HCT116 (cell line): ENCODE measurements around the gene EN2. TPM values are rescaled to one million over a fixed set of nuclear protein-coding genes. Genes with fewer than 3 reads are reported as not detected.

Experiments
- ATAC-seq: fragments of 200-7000 bp; cut with Tn5 transposase; 2 replicates; pipeline ENCODE4 v1.9.1; 2020; ENCODE audit warnings: mild to moderate bottlenecking, moderate library complexity
- BruUV-seq: library from RNA; stranded (reverse); fragments of 400-500 nt; replicated peaks from 2 replicates; lab custom pipeline; 2021; lab: Mats Ljungman, UMichigan
- CTCF ChIA-PET: fragments of 300-600 bp; sonication (Branson Sonifier 250); formaldehyde crosslinking; loops from one replicate; lab custom pipeline; 2021; ENCODE audit warnings: antibody characterized with exemption; lab: Charles Lee
- POLR2A ChIA-PET: fragments of 300-600, 350-600 bp; sonication (Branson Sonifier 250); formaldehyde crosslinking; loops from one replicate; lab custom pipeline; 2021; ENCODE audit warnings: antibody characterized with exemption; lab: Charles Lee
- RAD21 ChIA-PET, 2 experiments: fragments of 300-600 bp; sonication (Branson Sonifier 250); formaldehyde crosslinking; loops; one replicate each; lab custom pipeline; 2023; ENCODE audit warnings: low total read pairs in 2 of 2; ENCODE audit not compliant: uncharacterized antibody in 2 of 2, unreplicated experiment in 2 of 2, low non-redundant PET in 1 of 2; lab: Charles Lee
- DNase-seq: peaks from one replicate; pipeline ENCODE4 v3.0.0-alpha.2; 2010; ENCODE audit warnings: low read depth, low spot score
- H2AFZ ChIP-seq: fragments of 200-600 bp; shearing (Covaris generic), sonication (generic); 2 replicates; pipeline ENCODE4 v1.6.1; 2017; ENCODE audit warnings: low read depth, mixed run types, mixed read lengths, antibody characterized with exemption, low read length; ENCODE audit not compliant: poor library complexity, severe bottlenecking
- H3K27ac ChIP-seq: 2 replicates; pipeline ENCODE4 v1.5.1; 2012; ENCODE audit warnings: low read depth, low read length
- H3K27me3 ChIP-seq: fragments of 200-600 bp; sonication (generic); 2 replicates; pipeline ENCODE4 v1.6.1; 2016; ENCODE audit warnings: mixed run types, low read length, mixed read lengths; ENCODE audit not compliant: insufficient read depth
- H3K36me3 ChIP-seq, 2 experiments: fragments of 200-500 bp in 1 of 2; fragments of 200-600 bp in 1 of 2; sonication (Bioruptor generic) in 1 of 2; sonication (generic) in 1 of 2; 2 replicates each; pipeline versions ENCODE4 v1.5.1 to v1.6.1; 2014 to 2016; ENCODE audit warnings: low read length in 2 of 2, inconsistent platforms in 1 of 2, mixed read lengths in 1 of 2, mixed run types in 1 of 2; ENCODE audit not compliant: insufficient read depth in 2 of 2, control insufficient read depth in 1 of 2
- H3K4me1 ChIP-seq, 2 experiments: fragments of 200-600 bp in 1 of 2; sonication (generic) in 1 of 2; 2 replicates each; pipeline versions ENCODE4 v1.5.1 to v1.6.1; 2012 to 2017; ENCODE audit warnings: low read length in 2 of 2, inconsistent platforms in 1 of 2, mild to moderate bottlenecking in 1 of 2, mixed read lengths in 1 of 2, mixed run types in 1 of 2, moderate library complexity in 1 of 2; ENCODE audit not compliant: insufficient read depth in 2 of 2, control insufficient read depth in 1 of 2
- H3K4me2 ChIP-seq: fragments of 200-600 bp; sonication (generic); 2 replicates; pipeline ENCODE4 v1.6.1; 2017; ENCODE audit warnings: mixed run types, low read length, mixed read lengths
- H3K4me3 ChIP-seq, 2 experiments: fragments of 200-600 bp in 1 of 2; sonication (generic) in 1 of 2; replicated peaks in 1 of 2; 2 replicates each; pipeline ENCODE4 v1.5.1; 2011 to 2016; ENCODE audit warnings: low read length in 2 of 2, control low read depth in 1 of 2, low read depth in 1 of 2, mild to moderate bottlenecking in 1 of 2, mixed read lengths in 1 of 2, mixed run types in 1 of 2
- H3K79me2 ChIP-seq: fragments of 200-600 bp; sonication (generic); 2 replicates; pipeline ENCODE4 v1.6.1; 2017; ENCODE audit warnings: mild to moderate bottlenecking, mixed run types, low read length, moderate library complexity, mixed read lengths; ENCODE audit not compliant: insufficient read depth
- H3K9ac ChIP-seq: fragments of 200-600 bp; sonication (generic); 2 replicates; pipeline ENCODE4 v1.6.1; 2016; ENCODE audit warnings: low read length, mixed read lengths
- H3K9me2 ChIP-seq: fragments of 200-600 bp; sonication (generic), shearing (Covaris generic); 2 replicates; pipeline ENCODE4 v1.6.1; 2017; ENCODE audit warnings: mixed run types, mild to moderate bottlenecking, moderate library complexity; ENCODE audit not compliant: insufficient read depth
- H3K9me3 ChIP-seq, 2 experiments: fragments of 200-500 bp in 1 of 2; fragments of 200-600 bp in 1 of 2; sonication (Bioruptor generic) in 1 of 2; sonication (generic) in 1 of 2; 2 replicates each; pipeline ENCODE4 v1.6.1; 2014 to 2017; ENCODE audit warnings: low read length in 2 of 2, mixed read lengths in 2 of 2, inconsistent platforms in 1 of 2, low read depth in 1 of 2, mild to moderate bottlenecking in 1 of 2, mixed run types in 1 of 2, moderate library complexity in 1 of 2; ENCODE audit not compliant: control insufficient read depth in 1 of 2, insufficient read depth in 1 of 2
- H4K20me1 ChIP-seq: fragments of 200-600 bp; sonication (generic), shearing (Covaris generic); 2 replicates; pipeline ENCODE4 v1.6.1; 2017; ENCODE audit warnings: mixed run types, mild to moderate bottlenecking, moderate library complexity; ENCODE audit not compliant: insufficient read depth
- ATF3 ChIP-seq: IDR thresholded peaks from 2 replicates; pipeline ENCODE4 v1.6.1; 2012
- CBX3 ChIP-seq: IDR thresholded peaks from 2 replicates; pipeline ENCODE4 v1.6.1; 2012; ENCODE audit warnings: low read depth
- CEBPB ChIP-seq: IDR thresholded peaks from 2 replicates; pipeline ENCODE4 v1.6.1; 2012; ENCODE audit warnings: low read depth
- EGR1 ChIP-seq: IDR thresholded peaks from 2 replicates; pipeline ENCODE4 v1.6.1; 2012; ENCODE audit warnings: low read depth
- ELF1 ChIP-seq: IDR thresholded peaks from 2 replicates; pipeline ENCODE4 v1.6.1; 2012; ENCODE audit warnings: low read depth, borderline replicate concordance
- FOSL1 ChIP-seq: IDR thresholded peaks from 2 replicates; pipeline ENCODE4 v1.6.1; 2012; ENCODE audit warnings: low read depth
- MAX ChIP-seq: IDR thresholded peaks from 2 replicates; pipeline ENCODE4 v1.6.1; 2012
- POLR2A ChIP-seq: IDR thresholded peaks from 2 replicates; pipeline ENCODE4 v1.7.0; 2011; ENCODE audit warnings: borderline replicate concordance; ENCODE audit not compliant: insufficient read depth, insufficient read length; ENCODE audit errors: extremely low read depth
- POLR2AphosphoS5 ChIP-seq: IDR thresholded peaks from 2 replicates; pipeline ENCODE4 v1.6.1; 2011; ENCODE audit warnings: mild to moderate bottlenecking, low read depth, low read length, moderate library complexity
- RAD21 ChIP-seq: IDR thresholded peaks from 2 replicates; pipeline ENCODE4 v1.6.1; 2012; ENCODE audit warnings: low read depth, mild to moderate bottlenecking
- REST ChIP-seq: IDR thresholded peaks from 2 replicates; pipeline ENCODE4 v1.6.1; 2012; ENCODE audit warnings: low read depth
- SIN3A ChIP-seq: IDR thresholded peaks from 2 replicates; pipeline ENCODE4 v1.6.1; 2012; ENCODE audit warnings: low read depth
- SP1 ChIP-seq: IDR thresholded peaks from 2 replicates; pipeline ENCODE4 v1.6.1; 2012; ENCODE audit warnings: low read depth
- TCF7L2 ChIP-seq: IDR thresholded peaks from 2 replicates; pipeline ENCODE4 v1.7.0; 2011; ENCODE audit warnings: borderline replicate concordance, inconsistent platforms; ENCODE audit not compliant: insufficient read depth, insufficient read length; ENCODE audit errors: extremely low read depth
- YY1 ChIP-seq: IDR thresholded peaks from 2 replicates; pipeline ENCODE4 v1.6.1; 2011; ENCODE audit warnings: low read length, low read depth, moderate library complexity, mild to moderate bottlenecking; ENCODE audit not compliant: insufficient replicate concordance; ENCODE audit errors: extremely low read depth
- ZBTB33 ChIP-seq: IDR thresholded peaks from 2 replicates; pipeline ENCODE4 v1.6.1; 2011; ENCODE audit warnings: mild to moderate bottlenecking, low read length, moderate library complexity; ENCODE audit not compliant: insufficient replicate concordance; ENCODE audit errors: extremely low read depth
- ZFX ChIP-seq: fragments of 450-650 bp; IDR thresholded peaks from 2 replicates; pipeline ENCODE4 v1.6.1; 2017
- ZNF274 ChIP-seq: fragments of 200-500 bp; sonication (Bioruptor generic); IDR thresholded peaks from 2 replicates; pipeline ENCODE4 v1.6.1; 2014; ENCODE audit warnings: mild to moderate bottlenecking, low read depth, low read length, inconsistent platforms
- intact Hi-C: fragments of 100-400 bp; cut with micrococcal nuclease; formaldehyde crosslinking; loops from 2 replicates; pipeline ENCODE4 v1.10.0; 2022
- total RNA-seq: library from RNA; stranded (reverse); gene quantifications from one replicate; pipeline ENCODE4 v1.2.1, GENCODE V29; 2021; ENCODE audit not compliant: unreplicated experiment
- TF ChIP-seq, protein P1 (sequence below), 3 experiments: fragments of 200-600 bp in 1 of 3; sonication (generic) in 1 of 3; IDR thresholded peaks in 2 of 3; conservative IDR thresholded peaks in 1 of 3; 2 replicates each; pipeline ENCODE4 v1.5.1; 2012 to 2017; ENCODE audit warnings: low read depth in 2 of 3, low read length in 2 of 3, antibody characterized with exemption in 1 of 3, borderline replicate concordance in 1 of 3, control low read depth in 1 of 3, mild to moderate bottlenecking in 1 of 3, mixed read lengths in 1 of 3, mixed run types in 1 of 3, moderate library complexity in 1 of 3; ENCODE audit not compliant: insufficient read depth in 1 of 3

The EN2 gene
- total RNA-seq, 1 experiment from 2014 or later = 0.32 TPM

DNA sequence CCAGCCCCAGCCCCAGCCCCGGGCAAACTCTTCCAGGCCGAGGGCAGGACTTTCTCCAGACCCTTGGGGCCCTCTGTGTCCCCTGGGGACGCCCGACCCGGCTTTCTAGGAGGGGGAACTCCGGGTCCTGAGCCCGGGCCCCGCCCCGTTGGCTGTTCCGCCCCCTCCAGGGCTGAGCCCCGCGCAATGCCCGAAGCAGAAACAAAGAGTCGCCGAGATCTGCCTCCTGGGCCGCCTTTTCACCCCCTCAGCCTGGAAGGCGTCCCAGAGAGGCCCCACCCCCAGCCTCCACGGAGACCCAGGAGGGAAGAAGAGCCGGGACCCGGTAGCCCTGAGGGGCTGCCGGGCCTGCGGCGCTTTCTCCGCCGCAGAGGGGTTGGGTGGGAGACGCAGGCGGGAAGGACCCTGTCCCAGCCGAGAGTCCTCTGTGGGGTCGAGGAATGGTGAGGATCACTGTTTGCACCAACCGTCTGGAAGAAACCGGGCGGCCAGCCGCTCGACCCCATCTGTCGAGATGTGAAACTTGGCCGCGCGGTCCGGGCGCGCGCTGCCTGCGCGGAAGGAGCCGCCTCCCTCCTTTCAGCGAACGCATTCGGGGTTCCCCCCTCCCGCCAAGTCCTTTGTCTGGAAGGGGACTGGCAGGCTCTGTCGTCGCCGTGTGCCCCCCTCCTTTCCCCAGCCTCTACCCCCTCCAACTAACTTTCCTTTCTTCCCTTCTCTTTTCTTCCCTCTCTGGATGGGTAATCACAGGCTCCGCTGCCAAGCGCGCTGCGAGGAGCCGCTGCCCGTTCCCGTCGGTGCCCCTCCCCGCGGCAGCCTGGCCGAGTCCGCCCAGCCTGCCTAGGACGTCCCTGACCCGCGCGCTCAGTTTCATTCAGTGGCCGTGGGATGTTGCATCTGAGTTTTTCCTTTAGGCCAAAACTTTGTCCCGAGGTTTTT, 10.2 kb downstream of the EN2 start:
- no peak overlapping the region for H2AFZ ChIP-seq
- intact Hi-C loops = no loop called here
- no peaks in the 10 kb centered on the region for H3K79me2 ChIP-seq
- H3K27me3 ChIP-seq = peaks cover 8% of the 10 kb centered on the region; the same call in 1 of the 2 replicates
- H3K4me1 ChIP-seq = no peaks in the 10 kb centered on the region
- ChIA-PET RAD21 (no interaction called here), CTCF (no interaction called here), POLR2A (no interaction called here)
- H3K9me2 ChIP-seq = no peaks in the 10 kb centered on the region
- no peak for TF ChIP-seq RAD21
- no peak for TF ChIP-seq REST
- TF ChIP-seq POLR2A = no peak
- no peak for TF ChIP-seq ATF3
- no peak for TF ChIP-seq TCF7L2
- TF ChIP-seq, protein P1, sequence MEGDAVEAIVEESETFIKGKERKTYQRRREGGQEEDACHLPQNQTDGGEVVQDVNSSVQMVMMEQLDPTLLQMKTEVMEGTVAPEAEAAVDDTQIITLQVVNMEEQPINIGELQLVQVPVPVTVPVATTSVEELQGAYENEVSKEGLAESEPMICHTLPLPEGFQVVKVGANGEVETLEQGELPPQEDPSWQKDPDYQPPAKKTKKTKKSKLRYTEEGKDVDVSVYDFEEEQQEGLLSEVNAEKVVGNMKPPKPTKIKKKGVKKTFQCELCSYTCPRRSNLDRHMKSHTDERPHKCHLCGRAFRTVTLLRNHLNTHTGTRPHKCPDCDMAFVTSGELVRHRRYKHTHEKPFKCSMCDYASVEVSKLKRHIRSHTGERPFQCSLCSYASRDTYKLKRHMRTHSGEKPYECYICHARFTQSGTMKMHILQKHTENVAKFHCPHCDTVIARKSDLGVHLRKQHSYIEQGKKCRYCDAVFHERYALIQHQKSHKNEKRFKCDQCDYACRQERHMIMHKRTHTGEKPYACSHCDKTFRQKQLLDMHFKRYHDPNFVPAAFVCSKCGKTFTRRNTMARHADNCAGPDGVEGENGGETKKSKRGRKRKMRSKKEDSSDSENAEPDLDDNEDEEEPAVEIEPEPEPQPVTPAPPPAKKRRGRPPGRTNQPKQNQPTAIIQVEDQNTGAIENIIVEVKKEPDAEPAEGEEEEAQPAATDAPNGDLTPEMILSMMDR (IDR thresholded peaks at IDR 0.05 in 2 of 3, conservative IDR thresholded peaks at IDR 0.05 in 1 of 3; ENCODE audit: borderline replicate concordance in 1 of 3, insufficient read depth in 1 of 3, low read depth in 2 of 3, low read length in 2 of 3) = no peak
- TF ChIP-seq SIN3A = no peak
- TF ChIP-seq ZNF274 = no peak
- no peak for TF ChIP-seq ZBTB33
- TF ChIP-seq POLR2AphosphoS5 = no peak
- no peak for TF ChIP-seq EGR1
- TF ChIP-seq YY1 = no peak
- no peak for TF ChIP-seq FOSL1
- no peak for TF ChIP-seq SP1
- TF ChIP-seq CBX3 = no peak
- TF ChIP-seq ELF1 = no peak
- TF ChIP-seq MAX = no peak
- no peak for TF ChIP-seq ZFX
- TF ChIP-seq CEBPB = no peak
- H3K9me3 ChIP-seq = no peaks in the 10 kb centered on the region
- H3K4me2 ChIP-seq = no peak overlapping the region
- no TSS peak for BruUV-seq
- H4K20me1 ChIP-seq = no peaks in the 10 kb centered on the region
- DNase-seq (no peak), ATAC-seq (no peak)
- no peak overlapping the region for H3K27ac ChIP-seq
- H3K4me3 ChIP-seq = no peak overlapping the region
- no peak overlapping the region for H3K9ac ChIP-seq
- H3K36me3 ChIP-seq = no peaks in the 10 kb centered on the region
